ENCODE measurements around the gene KRTAP2-2.

- TF ChIP-seq CTCF (IDR thresholded peaks at IDR 0.05; ENCODE audit: low read length) = no peak
- no peak for TF ChIP-seq EZH2 (IDR thresholded peaks at IDR 0.05; ENCODE audit: borderline replicate concordance, low read length)
These were observed 46.7 kb upstream of the KRTAP2-2 start, which contains the start of gene KRTAP4-16 for GRCh38 chr17:41101586-41102259.
